GM18502 (cell line): ENCODE data around the gene ADAD2.

Experiments
- ATAC-seq: cut with Tn5 transposase; IDR thresholded peaks from one replicate; pipeline ENCODE4 v1.9.1; 2021; ENCODE audit warnings: mild to moderate bottlenecking; ENCODE audit not compliant: unreplicated experiment, poor library complexity

The ADAD2 gene

GRCh38 chr16:84243732-84244131 lies 52.8 kb downstream of the ADAD2 start:
- ATAC-seq, result no peak

GRCh38 chr16:84244728-84245127 lies 53.8 kb downstream of the ADAD2 start:
- no peak for ATAC-seq

- no peak for ATAC-seq
Observed at GRCh38 chr16:84245956-84246678, 55.2 kb downstream of the ADAD2 start.

- ATAC-seq, result no peak
Observed at GRCh38 chr16:84246679-84247077, 55.7 kb downstream of the ADAD2 start.
